ENCODE results near the gene ERGIC1. TPM values are rescaled to one million over a fixed set of nuclear protein-coding genes. Genes with fewer than 3 reads are reported as not detected.

Gene ERGIC1
- 105 and 146 TPM in 2 replicates for total RNA-seq

GRCh38 chr5:172833686-172834414 is at the start of gene ERGIC1:
ERGIC1 (plus strand) TSS chr5:172834251; CDS start chr5:172834414, 163 bp downstream.

GRCh38 chr5:172983542-172984243 is 149.6 kb downstream of the ERGIC1 start, which contains the start of gene ATP6V0E1:
ATP6V0E1 (plus strand) TSS chr5:172983771; CDS start chr5:172983861, 90 bp downstream.

Other genes with a start within 250 kb of the ERGIC1 start
- 0.71 and 0.74 TPM in 2 replicates for gene NEURL1B, start 193.0 kb upstream of the ERGIC1 start, total RNA-seq
- gene DUSP1, start 63.1 kb upstream of the ERGIC1 start, total RNA-seq = 24.2 and 32.7 TPM in 2 replicates
- 63.8 and 64.9 TPM in 2 replicates for gene RPL26L1, start 125.2 kb downstream of the ERGIC1 start, total RNA-seq
- 458 and 515 TPM in 2 replicates for gene ATP6V0E1, start 149.5 kb downstream of the ERGIC1 start, total RNA-seq
- 22.5 and 25.4 TPM in 2 replicates for gene CREBRF, start 222.1 kb downstream of the ERGIC1 start, total RNA-seq